ENCODE measurements around the gene MIA.
"Not testable (repeated sequence)": the region's sequence is repeated elsewhere in the genome, so short reads cannot be mapped to it uniquely, and the experiment has no call there.

Gene MIA

GRCh38 chr19:40825460-40826095 is 50.3 kb downstream of the MIA start:
- not testable (repeated sequence) for DNase-seq

GRCh38 chr19:40826312-40826698 is 51.0 kb downstream of the MIA start:
- not testable (repeated sequence) for DNase-seq

- DNase-seq: not testable (repeated sequence)
Observed at GRCh38 chr19:40826699-40827385, 51.5 kb downstream of the MIA start.

All from NCI-H446 (cell line).